Mucosa of stomach (tissue), 1 donor: ENCODE data around the gene IZUMO1.
"Not testable (repeated sequence)": the region's sequence is repeated elsewhere in the genome, so short reads cannot be mapped to it uniquely, and the experiment has no call there.

Experiments
- H3K27me3 ChIP-seq: one replicate; pipeline ENCODE4 v1.7.0; 2013; ENCODE audit warnings: mild to moderate bottlenecking, low read length; ENCODE audit not compliant: control insufficient read depth, insufficient read depth
- H3K36me3 ChIP-seq: one replicate; pipeline ENCODE4 v1.7.0; 2013; ENCODE audit warnings: low read length; ENCODE audit not compliant: control insufficient read depth, insufficient read depth
- H3K4me1 ChIP-seq: one replicate; pipeline ENCODE4 v1.7.0; 2013; ENCODE audit warnings: mild to moderate bottlenecking, low read length; ENCODE audit not compliant: control insufficient read depth, insufficient read depth
- H3K4me3 ChIP-seq: one replicate; pipeline ENCODE4 v1.7.0; 2013; ENCODE audit warnings: low read length
- H3K9ac ChIP-seq: one replicate; pipeline ENCODE4 v1.7.0; 2013; ENCODE audit warnings: mild to moderate bottlenecking, low read length, moderate library complexity
- H3K9me3 ChIP-seq: one replicate; pipeline ENCODE4 v1.7.0; 2013; ENCODE audit warnings: mild to moderate bottlenecking, low read length, moderate library complexity; ENCODE audit not compliant: control insufficient read depth
- donor health status: Pancreatic carcinoma.

The IZUMO1 gene

DNA sequence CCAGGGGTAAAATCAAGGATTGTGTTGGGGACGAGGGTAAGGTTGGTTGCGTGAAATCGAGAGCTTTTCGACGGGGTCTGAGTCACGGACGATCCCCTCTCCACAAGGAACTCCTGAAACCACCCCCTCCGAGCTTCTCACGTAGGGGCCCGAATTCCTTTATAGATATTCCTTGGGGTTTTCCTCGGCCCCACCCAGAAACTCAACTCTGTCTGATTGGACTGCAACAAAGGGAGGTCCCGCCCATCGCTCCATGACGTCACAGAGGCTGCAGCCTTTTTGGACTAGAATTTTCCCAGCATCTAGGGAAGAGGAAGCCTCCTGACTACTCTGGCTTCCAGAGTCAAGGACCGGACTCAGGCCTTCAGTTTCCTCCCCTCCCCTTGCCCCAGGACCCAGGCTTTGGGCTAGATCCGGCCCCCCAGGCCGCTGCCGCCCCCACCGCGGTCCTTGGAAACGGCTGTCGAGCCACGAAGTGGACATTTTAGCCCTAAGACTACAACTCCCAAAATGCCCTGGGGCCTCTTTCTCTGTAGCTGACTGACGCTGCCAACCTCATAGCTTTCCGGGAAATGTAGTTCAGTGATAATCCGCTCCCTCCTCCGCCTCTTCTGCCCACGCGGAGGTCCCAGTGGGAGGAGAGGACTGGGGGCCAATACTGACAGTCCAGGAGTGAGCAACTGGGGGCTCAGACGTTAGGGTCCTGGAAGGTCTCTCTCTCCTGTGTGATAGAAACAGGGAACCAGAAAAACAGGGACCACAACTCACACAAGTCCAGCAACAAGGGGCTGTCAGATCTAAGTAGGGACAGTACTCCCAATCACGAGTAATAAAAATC is at the start of gene IZUMO1:
Gene IZUMO1 (minus strand): TSS at position 172 of the 838 bp plus-strand sequence. CDS start 1,050 bp downstream, outside the sequence.
- no peaks in the 10 kb centered on the region for H3K36me3 ChIP-seq
- H3K9ac ChIP-seq: peak within 1 kb of the TSS; percentile 11
- H3K4me3 ChIP-seq: no peak within 1 kb of the TSS
- peaks cover 32% of the 10 kb centered on the region for H3K4me1 ChIP-seq
- peaks cover 22% of the 10 kb centered on the region for H3K27me3 ChIP-seq
- H3K9me3 ChIP-seq: no peaks in the 10 kb centered on the region

DNA sequence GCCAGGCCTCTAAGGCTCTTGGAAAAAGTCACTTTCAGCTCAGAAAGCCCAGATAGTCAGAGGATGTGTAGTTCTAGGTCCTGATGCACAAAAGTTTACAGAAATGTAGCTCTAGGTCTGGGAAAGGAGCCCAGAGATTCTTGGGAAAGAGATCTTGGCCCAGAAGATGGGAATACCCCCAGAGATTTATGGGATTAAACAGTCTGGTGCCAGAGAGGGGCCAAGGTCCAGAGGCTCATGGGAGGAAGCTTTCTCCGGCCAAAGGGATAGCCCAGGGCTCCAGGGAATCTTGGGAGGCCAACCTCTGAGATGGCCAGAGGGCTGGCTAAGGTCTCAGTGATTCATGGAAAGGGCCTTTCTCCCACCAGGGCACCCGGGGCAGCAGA is 49.0 kb upstream of the IZUMO1 start:
- no peaks in the 10 kb centered on the region for H3K27me3 ChIP-seq
- H3K9ac ChIP-seq: peak overlapping the region; percentile 69
- H3K4me1 ChIP-seq: peaks cover 6% of the 10 kb centered on the region
- no peak overlapping the region for H3K4me3 ChIP-seq
- no peaks in the 10 kb centered on the region for H3K9me3 ChIP-seq
- no peaks in the 10 kb centered on the region for H3K36me3 ChIP-seq

DNA sequence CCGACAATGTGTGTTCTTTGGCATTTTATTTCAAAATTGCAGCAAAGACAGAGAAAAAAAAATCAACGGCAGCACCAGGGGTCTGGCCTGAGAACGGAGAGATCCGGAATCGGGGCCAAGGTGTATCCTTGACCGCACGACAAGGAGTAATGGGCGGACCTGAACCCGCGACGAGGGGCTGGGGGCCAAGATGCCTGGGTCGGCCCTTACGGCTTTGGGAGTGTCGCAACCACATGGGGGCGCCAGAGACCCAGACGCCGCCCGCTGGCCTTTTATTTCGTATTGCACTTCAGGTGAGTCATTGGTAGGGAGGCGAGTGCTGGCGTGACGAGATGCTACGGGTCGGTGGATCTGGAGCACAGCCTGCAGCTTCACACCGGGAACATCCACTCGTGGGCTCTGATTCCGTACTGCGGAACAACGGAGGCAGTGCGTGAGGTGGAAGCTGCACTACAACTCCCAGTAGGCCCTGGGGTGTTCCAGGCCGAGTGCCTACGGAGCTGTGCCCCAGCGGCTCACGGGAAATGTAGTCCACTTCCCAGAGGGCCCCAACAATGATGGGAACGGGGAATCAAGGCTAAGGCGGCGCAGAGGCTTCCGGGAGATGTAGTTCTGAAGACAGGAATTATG is 48.5 kb upstream of the IZUMO1 start:
- H3K27me3 ChIP-seq: no peaks in the 10 kb centered on the region
- H3K9me3 ChIP-seq: no peaks in the 10 kb centered on the region
- peak overlapping the region; percentile 22 for H3K4me3 ChIP-seq
- no peaks in the 10 kb centered on the region for H3K36me3 ChIP-seq
- H3K4me1 ChIP-seq: peaks cover 6% of the 10 kb centered on the region
- peak overlapping the region; percentile 69 for H3K9ac ChIP-seq

DNA sequence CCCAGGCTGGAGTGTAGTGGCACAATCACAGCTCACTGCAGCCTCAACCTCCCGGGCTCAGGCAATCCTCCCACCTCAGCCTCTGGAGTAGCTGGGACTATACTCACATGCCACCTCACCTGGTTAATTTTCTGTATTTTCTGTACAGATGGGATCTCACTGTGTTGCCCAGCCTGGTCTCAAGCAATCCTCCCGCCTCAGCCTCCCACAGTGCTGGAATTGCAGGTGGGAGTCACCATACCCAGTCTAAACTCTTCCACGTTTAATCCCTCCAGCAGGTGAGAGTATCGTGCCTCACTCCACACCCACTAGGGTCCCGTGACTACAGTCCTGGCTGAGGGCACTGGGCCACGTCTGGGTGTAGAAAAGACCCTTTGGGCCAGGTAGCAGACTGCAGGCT is 47.6 kb upstream of the IZUMO1 start:
- H3K36me3 ChIP-seq: no peaks in the 10 kb centered on the region
- H3K4me1 ChIP-seq: peaks cover 6% of the 10 kb centered on the region
- no peaks in the 10 kb centered on the region for H3K9me3 ChIP-seq
- H3K27me3 ChIP-seq: no peaks in the 10 kb centered on the region
- peak overlapping the region; percentile 69 for H3K9ac ChIP-seq
- no peak overlapping the region for H3K4me3 ChIP-seq

DNA sequence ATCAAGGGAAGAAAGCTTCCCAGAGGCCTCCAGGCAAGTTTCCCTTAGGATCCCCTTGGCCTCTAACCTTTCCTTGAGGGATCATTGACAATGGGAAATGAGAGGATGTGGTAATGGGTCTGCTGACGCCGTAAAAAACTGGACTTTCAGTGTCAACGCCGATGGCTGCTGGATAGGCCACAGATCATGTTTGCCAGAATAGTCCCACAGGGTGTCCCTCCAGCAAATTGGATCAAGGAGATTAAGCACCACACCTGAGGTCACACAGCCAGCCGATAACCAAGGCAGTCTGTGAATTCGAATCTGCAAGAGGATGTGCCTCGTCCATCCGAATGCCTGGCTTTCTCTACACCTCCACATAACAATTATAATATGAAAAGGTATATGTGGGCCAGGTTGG is 46.6 kb upstream of the IZUMO1 start:
- no peak overlapping the region for H3K9ac ChIP-seq
- H3K9me3 ChIP-seq: no peaks in the 10 kb centered on the region
- no peaks in the 10 kb centered on the region for H3K36me3 ChIP-seq
- peaks cover 6% of the 10 kb centered on the region for H3K4me1 ChIP-seq
- H3K27me3 ChIP-seq: no peaks in the 10 kb centered on the region
- H3K4me3 ChIP-seq: no peak overlapping the region

DNA sequence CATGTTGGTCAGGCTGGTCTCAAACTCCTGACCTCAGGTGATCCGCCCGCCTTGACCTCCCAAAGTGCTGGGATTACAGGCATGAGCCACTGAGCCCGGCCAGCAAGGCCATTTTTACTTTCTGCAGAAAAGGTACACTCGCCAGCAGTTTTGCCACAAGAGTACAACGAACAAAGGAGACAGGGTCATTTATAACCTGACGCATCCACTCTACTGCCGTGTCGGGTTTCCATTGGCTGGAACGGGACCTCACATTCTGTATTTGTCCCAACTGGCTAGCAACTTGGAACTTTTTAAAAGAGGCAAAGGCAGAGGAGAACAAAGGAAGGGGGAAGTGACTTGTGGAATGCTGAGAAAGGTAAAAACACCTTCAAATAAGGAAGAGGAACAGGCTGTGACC is 40.6 kb upstream of the IZUMO1 start:
- not testable (repeated sequence) for H3K27me3 ChIP-seq, H3K4me3 ChIP-seq, H3K9ac ChIP-seq, H3K4me1 ChIP-seq, H3K36me3 ChIP-seq, H3K9me3 ChIP-seq

DNA sequence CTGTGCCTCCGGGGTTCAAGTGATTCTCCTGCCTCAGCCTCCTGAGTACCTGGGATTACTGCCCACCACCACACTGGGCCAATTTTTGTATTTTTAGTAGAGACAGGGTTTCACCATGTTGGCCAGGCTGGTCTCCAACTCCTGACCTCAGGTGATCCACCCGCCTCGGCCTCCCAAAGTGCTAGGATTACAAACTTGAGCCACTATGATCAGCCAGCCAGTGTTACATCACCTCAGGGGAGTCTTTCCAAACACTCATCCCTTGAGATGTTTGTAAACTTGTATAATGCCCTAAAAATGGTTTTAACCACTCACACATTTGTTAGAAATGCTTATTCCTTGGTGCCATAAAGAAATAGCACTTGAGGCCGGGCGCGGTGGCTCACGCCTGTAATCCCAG is 39.7 kb upstream of the IZUMO1 start:
- H3K9me3 ChIP-seq, H3K36me3 ChIP-seq, H3K4me1 ChIP-seq, H3K4me3 ChIP-seq, H3K9ac ChIP-seq, H3K27me3 ChIP-seq: not testable (repeated sequence)

DNA sequence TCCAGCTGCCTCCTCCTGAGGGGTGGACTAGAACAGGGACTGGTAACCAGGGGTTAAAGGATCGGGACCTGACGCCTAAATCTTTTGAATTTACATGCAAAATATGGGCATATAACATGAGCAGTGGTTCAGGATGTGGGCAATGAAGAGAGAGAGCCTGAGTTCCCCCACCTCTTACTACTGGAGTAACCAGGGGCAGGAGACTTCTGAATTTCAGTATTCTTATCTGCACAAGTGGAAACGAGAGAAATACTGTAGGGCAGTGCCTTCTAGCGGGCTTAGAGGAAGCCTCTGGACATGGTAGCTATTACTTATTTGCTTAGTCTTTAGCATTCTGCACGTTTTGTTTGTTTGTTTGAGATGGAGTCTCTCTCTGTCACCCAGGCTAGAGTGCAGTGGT is 37.8 kb upstream of the IZUMO1 start:
- Histone ChIP-seq H3K4me1 (peaks cover 21% of the 10 kb centered on the region), H3K9ac (no peak overlapping the region), H3K27me3 (no peaks in the 10 kb centered on the region), H3K4me3 (no peak overlapping the region), H3K36me3 (no peaks in the 10 kb centered on the region), H3K9me3 (no peaks in the 10 kb centered on the region)

DNA sequence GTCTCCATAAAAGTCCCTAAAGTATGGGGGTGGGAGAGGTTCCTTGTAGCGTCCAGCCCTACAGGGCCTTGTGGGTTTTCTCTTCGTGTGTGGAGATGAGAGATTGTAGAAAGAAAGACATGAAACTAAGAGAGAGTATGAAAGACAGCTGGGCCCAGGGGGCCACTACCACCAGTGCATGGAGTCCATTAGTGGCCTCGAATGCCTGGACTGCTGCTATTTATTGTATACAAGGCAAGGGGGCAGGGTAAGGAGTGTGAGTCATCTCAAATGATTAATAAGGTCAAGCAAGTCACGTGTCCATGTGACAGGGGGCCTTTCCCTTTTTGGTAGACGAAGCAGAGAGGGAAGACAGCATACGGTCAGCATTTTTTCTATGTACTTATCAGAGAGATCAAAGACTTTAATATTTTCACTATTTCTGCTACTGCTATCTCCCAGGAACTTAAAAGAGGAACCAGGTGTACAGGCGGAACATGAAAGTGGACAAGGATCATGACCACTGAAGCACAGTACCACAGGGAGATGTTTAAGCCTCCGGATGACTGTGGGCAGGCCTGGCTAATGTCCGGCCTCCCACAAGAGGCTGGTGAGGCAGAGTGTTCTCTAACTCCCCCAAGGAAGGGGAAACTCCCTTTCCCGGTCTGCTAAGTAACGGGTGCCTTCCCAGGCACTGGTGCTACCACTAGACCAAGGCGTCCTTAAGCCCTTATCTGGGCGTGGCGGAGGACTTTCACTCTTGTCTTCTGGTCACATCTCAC is 34.1 kb upstream of the IZUMO1 start:
- no peaks in the 10 kb centered on the region for H3K36me3 ChIP-seq
- no peaks in the 10 kb centered on the region for H3K9me3 ChIP-seq
- no peak overlapping the region for H3K4me3 ChIP-seq
- H3K9ac ChIP-seq: no peak overlapping the region
- H3K4me1 ChIP-seq: peaks cover 33% of the 10 kb centered on the region
- no peaks in the 10 kb centered on the region for H3K27me3 ChIP-seq

DNA sequence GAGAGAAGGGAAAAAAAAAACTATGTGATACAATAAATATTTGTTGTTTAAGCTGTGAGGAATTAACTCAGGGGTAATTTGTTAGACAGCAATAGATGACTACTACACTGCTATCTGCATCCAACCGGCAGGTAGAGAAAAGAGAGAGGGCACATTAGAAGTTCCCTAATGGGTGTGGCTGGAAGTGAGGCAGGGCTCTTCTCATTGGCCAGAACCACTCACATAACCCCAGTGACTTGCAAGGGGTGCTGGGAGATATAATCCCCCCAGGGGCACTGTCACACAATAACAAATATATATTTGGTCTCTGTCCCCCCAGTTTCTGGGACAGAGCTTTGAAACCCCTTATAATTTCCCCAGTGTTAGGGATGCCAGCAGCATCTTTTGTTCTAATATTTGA is 32.9 kb upstream of the IZUMO1 start:
- H3K4me3 ChIP-seq: no peak overlapping the region
- peaks cover 34% of the 10 kb centered on the region for H3K4me1 ChIP-seq
- no peaks in the 10 kb centered on the region for H3K9me3 ChIP-seq
- no peak overlapping the region for H3K9ac ChIP-seq
- H3K27me3 ChIP-seq: no peaks in the 10 kb centered on the region
- H3K36me3 ChIP-seq: no peaks in the 10 kb centered on the region

DNA sequence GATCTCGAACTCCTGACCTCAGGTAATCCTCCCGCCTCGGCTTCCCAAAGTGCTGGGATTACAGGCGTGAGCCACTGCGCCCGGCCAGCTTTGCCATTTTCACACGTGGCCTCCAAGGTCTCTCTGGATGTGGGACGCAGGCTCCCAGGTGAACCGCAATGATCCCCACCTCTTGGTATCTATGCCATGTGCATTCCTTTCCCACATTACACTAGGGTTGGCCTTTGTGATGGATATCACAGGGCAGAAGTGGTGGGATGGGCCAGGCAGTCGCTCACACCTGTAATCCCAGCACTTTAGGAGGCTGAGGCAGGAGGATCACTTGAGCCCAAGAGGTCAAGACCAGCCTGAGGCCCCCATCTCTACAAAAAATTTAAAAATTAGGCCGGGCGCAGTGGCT is 31.0 kb upstream of the IZUMO1 start:
- H3K4me1 ChIP-seq: peaks cover 39% of the 10 kb centered on the region
- no peak overlapping the region for H3K4me3 ChIP-seq
- H3K36me3 ChIP-seq: no peaks in the 10 kb centered on the region
- no peak overlapping the region for H3K9ac ChIP-seq
- no peaks in the 10 kb centered on the region for H3K27me3 ChIP-seq
- H3K9me3 ChIP-seq: no peaks in the 10 kb centered on the region

DNA sequence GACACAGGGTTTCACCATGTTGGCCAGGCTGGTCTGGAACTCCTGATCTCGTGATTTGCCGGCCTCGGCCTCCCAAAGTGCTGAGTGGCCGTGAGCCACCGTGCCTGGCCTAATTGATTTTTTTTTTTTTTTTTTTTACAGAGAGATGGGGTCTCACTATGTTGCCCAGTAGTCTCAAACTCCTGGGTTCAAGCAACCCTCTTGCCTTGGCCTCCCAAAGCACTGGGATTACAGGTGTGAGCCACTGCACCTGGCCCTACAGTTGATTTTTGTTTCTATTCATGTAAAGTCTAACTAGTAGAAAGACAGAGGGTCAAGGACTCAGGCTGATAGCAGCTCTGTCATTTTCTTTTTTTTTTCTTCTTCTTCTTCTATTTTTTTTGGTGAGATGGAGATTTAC is 30.4 kb upstream of the IZUMO1 start:
- Histone ChIP-seq H3K4me3 (no peak overlapping the region), H3K36me3 (no peaks in the 10 kb centered on the region), H3K27me3 (no peaks in the 10 kb centered on the region), H3K9ac (no peak overlapping the region), H3K4me1 (peaks cover 37% of the 10 kb centered on the region), H3K9me3 (no peaks in the 10 kb centered on the region)
